Activated CD4-positive, alpha-beta T cell treated with anti-CD3 and anti-CD28 coated beads, Interleukin-2, amount 10 ng/mL, durations not matched to agents 7 days and 5 days (primary cell): Measurements from ENCODE around the gene CARD9. TPM values are rescaled to one million over a fixed set of nuclear protein-coding genes. Genes with fewer than 3 reads are reported as not detected.
A peak's percentile ranks its signal among the peaks of the same experiment; 100 is the strongest.

Experiments
- CTCF ChIA-PET: fragments of 350-600 bp; sonication (Branson Sonifier 250); formaldehyde crosslinking; loops from one replicate; lab custom pipeline; 2021; ENCODE audit warnings: antibody characterized with exemption; lab: Charles Lee
- POLR2A ChIA-PET: fragments of 350-600 bp; sonication (Branson Sonifier 250); formaldehyde crosslinking; loops from one replicate; lab custom pipeline; 2021; ENCODE audit warnings: antibody characterized with exemption; lab: Charles Lee
- DNase-seq: peaks from one replicate; pipeline ENCODE4 v3.0.0-alpha.2; 2020
- H3K27ac Mint-ChIP-seq: one replicate; pipeline ENCODE4 v1.8.0; 2021; ENCODE audit warnings: mild to moderate bottlenecking, moderate library complexity, mixed read lengths
- H3K27me3 Mint-ChIP-seq: one replicate; pipeline ENCODE4 v1.8.0; 2021; ENCODE audit warnings: mixed read lengths
- H3K36me3 Mint-ChIP-seq: one replicate; pipeline ENCODE4 v1.8.0; 2021; ENCODE audit warnings: low read depth, mixed read lengths
- H3K4me1 Mint-ChIP-seq: one replicate; pipeline ENCODE4 v1.8.0; 2021; ENCODE audit warnings: mixed read lengths
- H3K4me3 Mint-ChIP-seq: one replicate; pipeline ENCODE4 v1.8.0; 2021; ENCODE audit warnings: mild to moderate bottlenecking, moderate library complexity, mixed read lengths
- H3K9me3 Mint-ChIP-seq: one replicate; pipeline ENCODE4 v1.8.0; 2021; ENCODE audit warnings: mixed read lengths
- total RNA-seq, 2 experiments: library from RNA; stranded (reverse); gene quantifications; one replicate each; pipeline ENCODE4 v1.2.3, GENCODE V29; 2021

Gene CARD9
- total RNA-seq, 2 experiments from 2014 or later: 0.44 to 0.69 TPM

- Mint-ChIP-seq H3K27me3 (no peaks in the 10 kb centered on the region), H3K4me3 (peak overlapping the region; percentile 39), H3K4me1 (peaks cover 38% of the 10 kb centered on the region), H3K36me3 (peaks cover 23% of the 10 kb centered on the region), H3K27ac (peak overlapping the region; percentile 69), H3K9me3 (no peaks in the 10 kb centered on the region)
- ChIA-PET CTCF (interaction anchor here (0.7 to 7.1 kb wide), 4 partner anchors 11 to 35 kb away, joined by 3 to 40 read pairs (median 8); partner anchors contain the start of gene DNLZ), POLR2A (no interaction called here)
- DNase-seq: no peak
These were observed 24.8 kb upstream of the CARD9 start for GRCh38 chr9:136398286-136398685.

GRCh38 chr9:136397643-136398042 lies 24.2 kb upstream of the CARD9 start:
- POLR2A ChIA-PET: no interaction called here
- DNase-seq: no peak
- H3K27me3 Mint-ChIP-seq: no peaks in the 10 kb centered on the region
- H3K4me1 Mint-ChIP-seq: peaks cover 34% of the 10 kb centered on the region
- H3K4me3 Mint-ChIP-seq: no peak overlapping the region
- CTCF ChIA-PET: interaction anchor here (1.0 to 7.1 kb wide), 4 partner anchors 11 to 34 kb away, joined by 4 to 40 read pairs (median 8); partner anchors contain the start of gene DNLZ
- H3K9me3 Mint-ChIP-seq: no peaks in the 10 kb centered on the region
- H3K27ac Mint-ChIP-seq: no peak overlapping the region
- peaks cover 22% of the 10 kb centered on the region for H3K36me3 Mint-ChIP-seq

GRCh38 chr9:136396219-136396515 lies 22.7 kb upstream of the CARD9 start:
- DNase-seq: no peak
- no peak overlapping the region for H3K4me3 Mint-ChIP-seq
- no peaks in the 10 kb centered on the region for H3K9me3 Mint-ChIP-seq
- H3K27ac Mint-ChIP-seq: no peak overlapping the region
- ChIA-PET CTCF (interaction anchor here (2.7 to 7.1 kb wide), 2 partner anchors 10 to 33 kb away, joined by 9 to 40 read pairs; partner anchors contain the start of gene DNLZ), POLR2A (no interaction called here)
- H3K4me1 Mint-ChIP-seq: peaks cover 25% of the 10 kb centered on the region
- H3K36me3 Mint-ChIP-seq: peaks cover 24% of the 10 kb centered on the region
- no peaks in the 10 kb centered on the region for H3K27me3 Mint-ChIP-seq

GRCh38 chr9:136395345-136396218 lies 22.1 kb upstream of the CARD9 start:
- H3K9me3 Mint-ChIP-seq: no peaks in the 10 kb centered on the region
- H3K4me3 Mint-ChIP-seq: no peak overlapping the region
- no peak for DNase-seq
- H3K36me3 Mint-ChIP-seq: peaks cover 25% of the 10 kb centered on the region
- ChIA-PET CTCF (interaction anchor here (2.7 kb wide), 1 partner anchor 32 kb away, joined by 9 read pairs; the partner anchor contains the start of gene DNLZ), POLR2A (no interaction called here)
- H3K4me1 Mint-ChIP-seq: peaks cover 19% of the 10 kb centered on the region
- no peaks in the 10 kb centered on the region for H3K27me3 Mint-ChIP-seq
- H3K27ac Mint-ChIP-seq: no peak overlapping the region

- DNase-seq: no peak
- Mint-ChIP-seq H3K36me3 (peaks cover 26% of the 10 kb centered on the region), H3K4me3 (no peak overlapping the region), H3K4me1 (peaks cover 14% of the 10 kb centered on the region), H3K27me3 (no peaks in the 10 kb centered on the region), H3K27ac (no peak overlapping the region), H3K9me3 (no peaks in the 10 kb centered on the region)
- ChIA-PET CTCF (no interaction called here), POLR2A (no interaction called here)
These were observed 21.5 kb upstream of the CARD9 start for GRCh38 chr9:136395020-136395340.

- peaks cover 28% of the 10 kb centered on the region for H3K36me3 Mint-ChIP-seq
- ChIA-PET CTCF (no interaction called here), POLR2A (no interaction called here)
- no peaks in the 10 kb centered on the region for H3K9me3 Mint-ChIP-seq
- no peak for DNase-seq
- H3K27me3 Mint-ChIP-seq: no peaks in the 10 kb centered on the region
- peaks cover 16% of the 10 kb centered on the region for H3K4me1 Mint-ChIP-seq
- no peak overlapping the region for H3K4me3 Mint-ChIP-seq
- H3K27ac Mint-ChIP-seq: no peak overlapping the region
These were observed 21.0 kb upstream of the CARD9 start for GRCh38 chr9:136394312-136395019.

- no peak for DNase-seq
- Mint-ChIP-seq H3K4me1 (peaks cover 14% of the 10 kb centered on the region), H3K9me3 (no peaks in the 10 kb centered on the region), H3K4me3 (no peak overlapping the region), H3K27me3 (no peaks in the 10 kb centered on the region), H3K36me3 (peaks cover 29% of the 10 kb centered on the region), H3K27ac (no peak overlapping the region)
- CTCF ChIA-PET: no interaction called here
- POLR2A ChIA-PET: no interaction called here
These were observed 20.1 kb upstream of the CARD9 start for GRCh38 chr9:136393531-136393930.

- Mint-ChIP-seq H3K27ac (no peak overlapping the region), H3K4me1 (peaks cover 10% of the 10 kb centered on the region), H3K4me3 (no peak overlapping the region), H3K9me3 (no peaks in the 10 kb centered on the region), H3K36me3 (peaks cover 34% of the 10 kb centered on the region), H3K27me3 (no peaks in the 10 kb centered on the region)
- CTCF ChIA-PET: interaction anchor here (1.0 to 1.4 kb wide), 3 partner anchors 9 to 13 kb away, joined by 3 to 5 read pairs (median 3); no protein-coding TSS in a partner anchor
- POLR2A ChIA-PET: no interaction called here
- no peak for DNase-seq
These were observed 19.3 kb upstream of the CARD9 start for GRCh38 chr9:136392538-136393449.

GRCh38 chr9:136391737-136392537 lies 18.5 kb upstream of the CARD9 start:
- Mint-ChIP-seq H3K4me3 (no peak overlapping the region), H3K4me1 (peaks cover 12% of the 10 kb centered on the region), H3K9me3 (no peaks in the 10 kb centered on the region), H3K27ac (no peak overlapping the region), H3K27me3 (no peaks in the 10 kb centered on the region), H3K36me3 (peaks cover 39% of the 10 kb centered on the region)
- no peak for DNase-seq
- POLR2A ChIA-PET: no interaction called here
- CTCF ChIA-PET: interaction anchor here (1.0 to 1.4 kb wide), 3 partner anchors 9 to 13 kb away, joined by 3 to 5 read pairs (median 3); no protein-coding TSS in a partner anchor

GRCh38 chr9:136389396-136389795 lies 15.9 kb upstream of the CARD9 start:
- Mint-ChIP-seq H3K36me3 (peaks cover 54% of the 10 kb centered on the region), H3K4me3 (no peak overlapping the region), H3K4me1 (peaks cover 28% of the 10 kb centered on the region), H3K27ac (peak overlapping the region; percentile 25), H3K27me3 (no peaks in the 10 kb centered on the region), H3K9me3 (no peaks in the 10 kb centered on the region)
- POLR2A ChIA-PET: no interaction called here
- CTCF ChIA-PET: interaction anchor here (1.1 to 15.6 kb wide), 4 partner anchors 10 to 25 kb away, joined by 3 to 106 read pairs (median 22); partner anchors contain the start of genes DNLZ and SNAPC4
- DNase-seq: no peak

GRCh38 chr9:136387217-136387616 lies 13.7 kb upstream of the CARD9 start:
- DNase-seq: no peak
- peaks cover 35% of the 10 kb centered on the region for H3K4me1 Mint-ChIP-seq
- ChIA-PET CTCF (interaction anchor here (0.7 to 15.6 kb wide), 4 partner anchors 11 to 23 kb away, joined by 3 to 106 read pairs (median 22); partner anchors contain the start of genes CARD9, DNLZ and SNAPC4), POLR2A (no interaction called here)
- no peak overlapping the region for H3K4me3 Mint-ChIP-seq
- peaks cover 54% of the 10 kb centered on the region for H3K36me3 Mint-ChIP-seq
- no peak overlapping the region for H3K27ac Mint-ChIP-seq
- H3K9me3 Mint-ChIP-seq: no peaks in the 10 kb centered on the region
- no peaks in the 10 kb centered on the region for H3K27me3 Mint-ChIP-seq
